ENCODE measurements around the gene PPP3CA.
"Not testable (repeated sequence)": the region's sequence is repeated elsewhere in the genome, so short reads cannot be mapped to it uniquely, and the experiment has no call there.

The PPP3CA gene

DNA sequence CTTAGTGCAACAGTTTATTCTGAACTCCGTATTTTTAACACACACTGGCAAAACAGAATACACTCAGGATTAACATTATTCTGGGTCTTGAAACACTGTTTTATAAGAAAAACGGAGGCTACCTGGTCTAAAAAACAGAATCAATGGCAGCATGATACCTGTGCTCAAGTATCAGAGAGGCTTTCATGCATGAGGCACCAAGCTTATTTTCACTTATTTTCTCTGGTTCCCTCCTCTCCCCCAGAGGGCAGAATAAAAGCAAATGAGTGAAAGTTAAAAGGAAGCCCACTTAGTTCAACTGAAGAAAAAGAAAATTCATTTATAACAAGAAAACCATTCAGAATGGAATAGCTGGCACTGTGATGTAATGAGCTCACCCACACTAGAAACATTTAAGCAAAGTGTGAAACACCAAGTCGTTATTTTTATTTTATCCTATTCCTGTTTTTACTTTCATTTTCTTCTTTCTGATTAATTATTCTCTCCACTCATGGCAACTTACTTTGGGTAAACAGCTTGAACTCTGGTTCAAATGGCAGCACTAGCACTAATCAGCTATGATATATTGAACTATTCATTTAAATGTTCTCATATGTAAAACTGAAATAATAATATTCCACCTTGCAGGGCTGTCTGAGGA lies 211.8 kb downstream of the PPP3CA start:
- peak in 1 of 2 donors; percentile 17 for ATAC-seq

DNA sequence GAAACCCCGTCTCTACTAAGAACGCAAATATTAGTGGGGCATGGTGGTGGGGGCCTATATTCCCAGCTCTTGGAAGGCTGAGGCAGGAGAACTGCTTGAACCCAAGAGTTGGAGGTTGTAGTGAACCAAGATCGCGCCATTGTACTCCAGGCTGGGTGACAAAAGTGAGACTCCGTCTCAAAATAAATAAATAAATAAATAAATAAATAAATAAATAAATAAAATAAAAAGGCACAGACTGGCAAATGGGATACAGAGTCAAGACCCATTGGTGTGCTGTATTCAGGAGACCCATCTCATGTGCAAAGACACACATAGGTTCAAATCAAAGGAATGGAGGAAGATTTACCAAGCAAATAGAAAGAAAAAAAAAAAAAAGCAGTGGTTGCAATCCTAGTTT lies 216.3 kb downstream of the PPP3CA start:
- ATAC-seq: not testable (repeated sequence)

DNA sequence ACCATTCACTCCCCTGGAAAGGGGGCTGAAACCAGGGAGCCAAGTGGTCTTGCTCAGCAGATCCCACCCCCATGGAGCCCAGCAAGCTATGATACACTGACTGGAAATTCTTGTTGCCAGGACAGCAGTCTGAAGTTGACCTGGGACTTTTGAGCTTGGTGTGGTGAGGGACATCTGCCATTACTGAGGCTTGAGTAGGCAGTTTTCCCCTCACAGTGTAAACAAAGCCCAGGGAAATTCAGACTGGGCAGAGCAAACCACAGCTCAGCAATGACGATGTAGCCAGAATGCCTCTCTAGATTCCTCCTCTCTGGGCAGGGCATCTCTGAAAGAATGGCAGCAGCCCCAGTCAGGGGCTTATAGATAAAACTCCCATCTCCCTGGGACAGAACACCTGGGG lies 218.4 kb downstream of the PPP3CA start:
- not testable (repeated sequence) for ATAC-seq

DNA sequence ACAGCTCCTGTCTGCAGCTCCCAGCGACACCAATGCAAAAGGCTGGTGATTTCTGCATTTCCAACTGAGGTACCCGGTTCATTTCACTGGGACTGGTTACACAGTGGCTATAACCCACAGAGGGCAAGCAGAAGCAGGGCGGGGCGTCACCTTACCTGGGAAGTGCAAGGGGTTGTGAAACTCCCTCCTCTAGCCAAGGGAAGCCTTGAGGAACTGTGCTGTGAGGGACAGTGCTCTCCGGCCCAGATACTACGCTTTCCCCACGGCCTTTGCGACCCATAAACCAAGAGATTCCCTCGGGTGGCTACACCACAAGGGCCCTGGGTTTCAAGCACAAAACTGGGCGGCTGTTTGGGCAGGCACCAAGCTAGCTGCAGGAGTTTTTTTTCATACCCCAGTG lies 218.9 kb downstream of the PPP3CA start:
- no peak for ATAC-seq

DNA sequence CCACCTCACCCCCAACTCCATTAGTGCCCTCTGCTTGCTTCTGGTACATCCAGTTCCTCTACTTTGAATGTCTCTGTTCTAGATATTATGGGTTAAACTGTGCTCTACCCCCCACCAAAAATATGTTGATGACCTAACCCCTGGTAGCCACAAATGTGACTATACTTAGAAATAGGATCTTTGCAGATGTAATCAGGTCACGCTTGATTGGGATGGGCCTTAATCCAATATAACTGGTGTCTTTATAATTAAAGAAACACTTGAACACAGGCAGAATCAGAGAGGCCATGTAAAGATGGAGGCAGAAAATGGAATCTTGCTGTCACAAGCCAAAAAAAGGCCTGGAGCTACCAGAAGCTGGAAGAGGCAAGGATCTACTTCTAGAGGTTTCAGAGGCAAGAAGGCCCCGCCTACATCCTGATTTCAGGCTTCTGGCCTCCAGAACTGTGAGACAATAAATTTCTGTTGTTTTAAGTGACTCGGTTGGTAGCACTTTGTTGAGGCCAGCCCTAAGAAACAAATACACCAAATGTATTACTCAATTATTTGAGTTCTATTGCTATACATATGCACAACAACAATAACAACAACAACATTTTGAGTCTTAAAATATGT lies 220.0 kb downstream of the PPP3CA start:
- no peak for ATAC-seq

DNA sequence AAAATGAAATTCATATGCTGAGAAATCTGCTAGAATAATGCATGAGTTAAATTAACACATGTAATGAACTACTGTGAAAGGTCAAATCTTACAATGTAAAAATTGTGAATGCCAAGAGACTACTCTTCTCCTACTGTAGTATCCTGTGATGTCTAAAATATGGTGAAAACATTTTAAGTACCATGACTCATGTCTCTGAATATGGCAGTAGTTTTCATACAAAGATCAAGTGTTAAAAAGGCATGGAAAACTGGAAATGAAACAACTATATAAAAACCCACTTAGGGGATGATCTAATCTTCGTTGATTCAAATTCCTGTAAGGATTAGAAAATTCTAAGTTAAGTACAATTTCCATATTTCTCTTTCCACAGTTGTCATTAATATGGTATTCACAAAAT lies 221.3 kb downstream of the PPP3CA start:
- ATAC-seq: no peak

DNA sequence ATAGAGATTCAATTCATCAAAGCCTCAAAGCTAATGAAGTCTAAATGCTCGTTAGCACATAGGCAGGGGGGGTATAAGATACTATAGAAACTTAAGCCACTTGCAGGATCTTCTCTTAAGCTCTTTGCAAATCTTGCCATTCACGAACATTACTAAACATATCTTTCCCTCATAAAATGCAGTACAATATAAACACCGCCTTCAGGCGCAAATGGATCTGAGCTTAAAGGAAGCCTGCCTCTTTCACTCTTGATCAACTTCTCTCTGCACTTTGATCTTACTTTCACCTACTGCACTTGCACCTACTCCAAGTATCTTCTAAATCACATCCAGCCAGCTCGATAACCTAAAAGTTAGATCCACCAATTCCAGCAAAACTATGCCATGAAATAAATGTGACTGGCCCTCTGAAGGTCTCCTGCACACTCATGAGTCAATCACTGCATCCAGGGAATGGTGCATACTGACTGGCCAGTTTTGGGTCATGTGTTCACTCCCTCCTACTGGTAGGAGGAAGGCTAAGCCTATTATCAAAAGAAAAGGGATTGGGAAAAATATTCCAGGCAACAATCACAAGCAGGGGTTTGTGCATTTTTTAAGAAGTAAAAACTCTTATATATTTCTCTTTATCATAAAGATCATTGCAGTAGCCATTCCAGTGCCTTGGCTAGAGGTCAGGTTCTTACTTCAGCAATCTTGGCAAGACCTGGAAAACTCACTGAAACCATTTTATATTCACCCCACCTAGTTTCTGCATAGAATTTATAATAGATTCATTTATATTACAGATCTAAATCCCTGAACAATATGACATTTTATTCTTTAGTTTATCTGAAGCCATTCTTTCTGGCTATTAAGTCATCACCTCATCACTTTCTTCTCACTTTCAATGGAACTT lies 222.0 kb downstream of the PPP3CA start:
- ATAC-seq: no peak

DNA sequence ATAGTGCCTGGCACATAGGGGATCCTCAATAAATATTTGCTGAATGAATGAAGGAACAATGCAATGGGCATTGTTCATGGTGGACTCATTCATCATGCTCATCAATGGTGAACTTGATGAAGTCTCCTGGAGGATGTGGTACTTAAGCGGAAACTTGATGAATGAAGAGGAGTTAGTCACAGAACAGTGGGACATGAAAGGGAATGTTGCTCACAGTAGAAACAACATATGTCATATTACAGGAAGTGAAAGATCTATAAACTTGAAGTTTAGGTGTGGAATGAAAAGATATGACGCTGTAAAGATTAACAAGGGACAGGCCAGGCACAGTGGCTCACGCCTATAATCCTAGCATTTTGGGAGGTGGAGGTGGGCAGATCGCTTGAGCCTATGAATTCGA lies 224.1 kb downstream of the PPP3CA start:
- ATAC-seq: peak in 1 of 2 donors; percentile 25

DNA sequence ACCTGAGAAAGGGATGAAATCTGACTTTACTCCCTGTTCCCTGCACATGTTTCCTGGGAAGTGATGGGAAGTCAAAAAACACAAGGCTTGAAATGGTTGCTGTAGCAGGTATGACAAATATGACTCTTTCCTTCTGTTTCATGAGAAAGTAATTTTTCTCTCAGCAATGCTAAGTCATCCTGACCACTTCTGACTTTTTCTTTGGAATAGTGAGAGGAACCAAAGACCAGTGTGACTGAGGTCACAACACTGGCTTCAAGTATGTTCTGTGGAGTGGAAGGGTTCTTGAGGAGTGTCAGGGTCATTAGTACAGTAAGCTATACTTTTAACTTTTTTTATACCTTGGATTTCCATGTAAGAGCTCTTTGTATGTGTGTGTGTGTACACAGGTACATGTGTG lies 225.3 kb downstream of the PPP3CA start:
- ATAC-seq: no peak

DNA sequence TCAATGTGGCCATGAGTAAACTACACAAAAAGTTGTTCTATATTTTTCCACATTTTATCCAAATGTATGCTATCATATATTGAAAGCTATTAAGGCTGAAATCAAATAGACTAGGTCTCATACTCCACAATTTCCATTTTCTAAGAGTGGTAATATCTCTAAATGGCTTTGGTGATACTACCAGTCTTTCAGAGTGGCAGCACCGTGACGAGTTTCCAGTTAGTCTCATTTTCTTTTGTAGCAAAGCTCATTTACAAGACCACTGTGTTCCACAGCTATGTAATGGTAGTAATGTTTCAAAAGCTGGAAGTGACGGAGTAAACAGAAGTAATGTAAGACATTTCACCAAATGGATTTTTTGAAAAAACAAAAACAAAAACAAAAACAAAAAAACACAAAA lies 228.2 kb downstream of the PPP3CA start:
- ATAC-seq: no peak

DNA sequence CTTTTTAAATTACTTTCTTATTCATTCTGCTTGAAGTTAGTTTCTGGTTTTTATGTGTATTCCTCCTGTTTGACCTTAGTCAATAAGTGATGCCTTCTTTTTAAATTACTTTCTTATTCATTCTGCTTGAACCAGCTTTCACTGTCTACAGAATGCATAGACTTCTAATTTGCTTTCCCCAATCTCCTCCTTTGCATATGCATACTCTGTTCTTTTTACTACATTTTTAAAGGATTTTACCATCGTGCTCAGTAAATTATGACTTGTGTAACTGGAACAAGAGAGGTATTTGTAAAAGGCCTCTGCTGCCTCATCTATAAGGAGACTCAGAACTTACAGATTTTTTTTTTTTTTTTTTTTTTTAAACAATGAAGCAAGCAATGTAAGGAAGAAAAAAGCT lies 228.7 kb downstream of the PPP3CA start:
- no peak for ATAC-seq

DNA sequence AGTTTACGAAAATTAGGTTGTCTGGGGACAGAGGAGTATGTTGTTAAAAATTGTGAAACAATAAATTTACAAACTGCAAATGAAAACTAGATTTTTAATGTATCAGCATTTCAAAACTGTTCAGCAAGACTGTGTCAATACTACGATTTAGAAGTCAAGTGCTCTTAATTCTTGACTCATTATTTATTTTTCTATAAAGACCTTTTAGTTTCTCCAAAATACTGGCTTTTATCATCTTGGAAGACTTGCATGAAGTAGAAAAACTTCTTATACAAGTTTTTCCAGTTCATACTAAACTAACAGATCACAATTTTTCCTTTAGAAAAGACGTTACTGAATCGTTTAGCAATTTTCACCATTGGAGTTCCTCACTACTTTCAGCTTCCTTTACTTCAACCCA lies 231.4 kb downstream of the PPP3CA start:
- no peak for ATAC-seq

DNA sequence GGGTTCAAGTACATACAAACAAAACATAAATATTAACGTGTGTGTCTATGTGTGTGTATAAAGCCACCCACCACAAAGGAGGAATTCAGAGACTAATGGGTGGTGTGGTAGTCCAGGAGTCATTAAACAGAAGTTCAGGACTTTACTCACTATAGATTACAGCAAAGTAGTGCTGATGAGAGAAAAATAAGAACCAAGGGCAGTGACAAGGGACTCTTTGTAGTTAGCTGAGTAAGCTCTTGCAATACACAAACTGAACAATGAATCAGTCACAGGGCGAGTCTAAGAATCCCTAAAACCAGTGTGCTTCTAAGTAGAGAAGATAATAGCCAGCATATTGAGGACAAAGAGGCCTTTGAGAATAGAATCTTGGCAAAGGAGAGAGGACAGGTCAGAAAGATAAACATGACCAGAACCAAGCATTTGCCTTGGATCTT lies 232.4 kb downstream of the PPP3CA start:
- ATAC-seq: no peak

DNA sequence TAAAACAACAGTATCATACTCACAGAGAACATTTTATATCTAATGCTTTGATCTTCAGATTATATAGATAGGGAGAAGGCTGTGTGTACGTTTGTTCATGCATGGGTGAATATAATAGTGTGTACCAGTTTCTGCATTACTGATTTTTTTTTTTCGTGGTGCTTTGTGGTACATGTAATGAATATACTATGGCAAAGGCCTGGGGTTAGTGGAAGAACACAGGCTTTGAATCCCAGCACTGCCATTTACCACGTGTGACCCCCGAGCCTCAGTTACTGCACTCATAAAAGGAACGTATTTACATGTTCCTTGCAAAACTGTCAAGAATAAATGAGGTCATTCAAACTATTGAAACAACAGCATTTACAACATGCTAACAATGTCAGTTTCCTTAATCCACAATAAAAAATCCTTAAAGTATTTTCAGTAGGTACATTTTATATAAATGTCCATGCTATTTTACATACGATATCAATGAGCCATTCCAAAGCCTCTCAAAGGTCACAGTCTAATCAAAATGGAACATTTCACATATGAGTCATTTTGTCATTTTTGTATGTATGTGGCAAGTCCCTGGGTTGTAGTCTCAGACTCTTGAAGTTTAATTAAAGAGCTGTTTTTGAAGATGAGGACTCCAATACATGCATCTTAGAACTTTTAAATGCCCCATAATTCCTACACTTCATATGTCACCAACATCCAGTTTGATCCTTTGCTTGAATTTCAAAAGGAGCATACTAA lies 242.8 kb downstream of the PPP3CA start:
- peak; percentile 46 to 57 for ATAC-seq

DNA sequence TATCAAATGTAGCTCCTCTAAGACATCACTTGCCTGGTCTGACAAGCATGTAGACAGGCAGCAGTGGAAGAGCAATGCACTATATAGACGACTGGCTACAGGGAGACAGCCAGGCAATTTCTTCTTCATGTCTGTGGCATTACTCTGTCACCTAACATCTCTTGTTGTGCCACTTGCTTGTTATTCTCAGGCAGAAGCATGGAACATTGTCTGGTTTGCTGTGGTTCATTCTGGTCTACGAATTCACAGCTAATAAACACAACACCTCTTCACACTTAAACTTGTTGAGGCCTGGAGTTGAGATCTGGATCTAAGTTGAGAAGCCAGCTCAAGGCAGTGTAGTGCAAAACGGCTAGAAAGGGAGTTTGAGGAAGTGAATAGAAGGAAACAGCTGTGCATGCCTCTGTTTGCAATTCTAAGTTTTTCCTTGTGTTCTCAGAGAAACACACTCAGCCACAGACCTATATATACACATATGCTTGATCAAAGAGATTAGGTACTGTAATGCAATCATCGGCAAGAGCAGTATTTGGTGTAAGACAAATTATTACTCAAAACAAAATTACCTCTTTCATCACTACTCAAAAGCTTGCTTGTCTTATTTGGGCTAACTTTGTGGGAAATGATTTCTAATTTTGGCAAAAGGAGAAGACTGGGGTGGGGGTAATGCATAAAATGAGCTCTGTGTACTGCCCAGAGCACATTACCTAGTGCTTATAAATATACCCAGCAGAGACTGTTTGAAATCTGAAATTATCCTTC lies 243.8 kb downstream of the PPP3CA start:
- ATAC-seq: peak in 1 of 2 donors; percentile 59

DNA sequence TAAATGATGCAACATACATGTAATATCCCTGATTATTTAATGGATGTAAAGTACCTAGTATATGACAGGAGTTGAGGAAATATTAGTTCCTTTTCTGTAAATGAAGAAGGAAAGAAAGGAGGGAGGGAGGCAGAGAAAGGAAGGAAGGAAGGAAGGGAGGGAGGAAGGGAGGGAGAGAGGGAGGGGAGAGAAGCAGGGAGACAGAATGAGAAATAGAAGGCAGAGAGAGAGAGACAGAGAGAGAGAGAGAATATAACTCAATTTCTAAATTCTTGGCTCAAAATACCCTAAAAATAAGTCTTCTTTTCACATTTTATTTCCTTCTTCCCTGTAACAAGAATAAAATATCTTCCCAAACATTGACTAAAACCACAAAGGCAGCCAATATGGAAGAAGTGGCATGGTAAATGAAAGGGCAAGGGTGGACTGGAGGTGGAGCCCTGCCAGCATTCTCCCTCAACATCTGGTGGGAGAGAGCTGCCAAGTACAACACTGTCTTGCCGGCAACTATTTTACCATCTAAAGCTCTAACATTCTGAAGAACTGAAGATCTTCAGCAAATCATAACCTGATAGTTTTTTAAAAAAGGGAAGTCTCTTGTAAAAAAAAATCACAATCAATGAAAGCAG lies 245.1 kb downstream of the PPP3CA start:
- no peak for ATAC-seq

DNA sequence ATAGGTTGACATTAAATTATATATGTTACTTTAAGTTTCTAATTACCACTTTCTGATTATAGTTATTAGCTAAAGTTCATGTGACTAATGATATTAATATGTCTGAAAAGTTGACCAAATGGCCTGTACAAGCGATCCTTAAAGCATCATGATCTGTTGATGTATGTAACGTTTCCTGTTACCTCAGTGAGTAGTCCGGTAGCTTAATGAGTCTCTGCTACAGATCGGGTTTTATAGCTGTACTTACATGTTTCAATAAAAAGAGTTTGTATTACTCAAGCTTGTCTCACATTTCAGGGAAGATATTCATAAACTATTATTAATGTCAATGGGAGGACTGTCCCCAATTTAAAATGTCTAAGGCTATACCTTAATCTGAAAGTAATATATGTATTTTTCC lies 246.3 kb downstream of the PPP3CA start:
- ATAC-seq: no peak

DNA sequence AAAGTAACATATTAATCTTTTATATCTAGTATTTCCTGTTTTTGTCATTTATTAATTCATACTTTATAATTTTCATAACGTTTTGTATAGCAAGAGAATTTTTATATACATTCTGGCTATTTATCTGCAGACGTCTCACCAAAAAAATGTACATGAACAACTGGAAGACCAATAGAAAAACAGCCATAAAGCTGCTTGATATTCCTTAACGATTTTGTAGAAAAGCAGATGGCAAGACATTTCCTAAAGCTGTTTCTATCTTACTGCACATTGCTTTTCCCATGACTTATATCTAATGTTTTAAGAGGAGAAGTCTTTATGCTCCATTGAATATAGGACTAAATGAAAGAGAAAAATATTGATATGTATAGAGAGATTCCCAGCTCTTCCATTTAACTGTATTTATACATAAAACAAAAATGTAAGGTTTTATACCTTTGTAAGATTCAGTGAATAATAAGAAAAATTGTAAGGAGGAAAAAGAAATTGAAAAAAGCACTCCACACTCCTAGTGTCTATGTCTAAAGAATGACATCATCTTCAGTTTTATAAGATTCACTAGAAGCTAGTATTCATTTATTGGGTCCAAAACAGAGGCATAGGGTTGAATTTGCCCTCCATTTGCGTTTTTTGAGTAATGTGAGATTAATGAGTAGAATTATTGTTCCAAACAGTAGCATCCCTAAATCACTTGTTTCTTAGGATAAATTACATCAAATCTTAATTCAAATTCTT lies 248.5 kb downstream of the PPP3CA start:
- ATAC-seq: no peak

DNA sequence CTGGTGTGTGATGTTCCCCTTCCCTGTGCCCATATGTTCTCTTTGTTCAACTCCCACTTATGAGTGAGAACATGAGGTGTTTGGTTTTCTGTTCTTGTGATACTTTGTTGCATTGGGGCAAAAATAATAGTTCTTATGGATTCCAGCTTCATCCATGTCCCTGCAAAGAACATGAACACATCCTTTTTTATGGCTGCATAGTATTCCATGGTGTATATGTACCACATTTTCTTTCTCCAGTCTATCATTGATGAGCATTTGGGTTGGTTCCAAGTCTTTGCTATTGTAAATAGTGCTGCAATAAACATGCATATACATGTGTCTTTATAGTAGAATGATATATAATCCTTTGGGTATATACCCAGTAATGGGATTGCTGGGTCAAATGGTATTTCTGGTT lies 254.7 kb downstream of the PPP3CA start:
- not testable (repeated sequence) for ATAC-seq

DNA sequence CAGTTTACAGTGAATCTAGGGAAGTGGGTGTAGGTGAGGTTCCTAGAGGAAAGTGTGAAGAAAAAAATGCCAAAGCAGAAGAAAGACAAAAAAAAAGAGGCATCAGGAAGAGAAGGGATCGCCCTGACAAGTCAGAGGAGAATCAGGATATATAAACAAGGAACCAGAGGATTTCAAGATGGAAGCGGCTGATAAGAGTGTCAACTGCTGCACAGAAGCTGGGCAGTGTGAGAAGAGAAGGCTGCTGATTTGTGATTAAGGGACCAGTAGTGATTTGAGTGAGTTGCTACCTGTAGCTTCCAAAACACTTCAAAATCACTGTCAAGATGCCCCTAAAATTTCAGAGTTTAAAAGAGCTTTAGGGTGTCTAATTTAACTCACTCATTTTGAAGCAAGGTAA lies 258.2 kb downstream of the PPP3CA start:
- ATAC-seq: no peak

Measured in activated CD4-positive, CD25-positive, alpha-beta regulatory T cell treated with anti-CD3 and anti-CD28 coated beads, Interleukin-2, amount 50 U/mL, for 24 hours (primary cell).